DOHH2 (cell line): ENCODE measurements around the gene ITGA3.

Experiments
- CTCF ChIP-seq: fragments of 200-600 bp; sonication (generic); IDR thresholded peaks from one replicate; pipeline ENCODE4 v1.5.1; 2014; ENCODE audit warnings: antibody characterized with exemption, mild to moderate bottlenecking, low read depth, low read length; ENCODE audit not compliant: poor library complexity, severe bottlenecking
- EZH2phosphoT487 ChIP-seq: fragments of 200-600 bp; sonication (generic); IDR thresholded peaks from 2 replicates; pipeline ENCODE4 v1.6.1; 2017; ENCODE audit warnings: borderline replicate concordance, mild to moderate bottlenecking, antibody characterized with exemption, low read length, moderate library complexity, mixed read lengths

GRCh38 chr17:50118828-50119218, 62.9 kb downstream of the ITGA3 start:
- TF ChIP-seq CTCF: no peak
- no peak for TF ChIP-seq EZH2phosphoT487
